Measurements from ENCODE around the gene OTOA.

GRCh38 chr16:21685034-21685455, 21.3 kb downstream of the OTOA start:
- TF ChIP-seq, protein P1, sequence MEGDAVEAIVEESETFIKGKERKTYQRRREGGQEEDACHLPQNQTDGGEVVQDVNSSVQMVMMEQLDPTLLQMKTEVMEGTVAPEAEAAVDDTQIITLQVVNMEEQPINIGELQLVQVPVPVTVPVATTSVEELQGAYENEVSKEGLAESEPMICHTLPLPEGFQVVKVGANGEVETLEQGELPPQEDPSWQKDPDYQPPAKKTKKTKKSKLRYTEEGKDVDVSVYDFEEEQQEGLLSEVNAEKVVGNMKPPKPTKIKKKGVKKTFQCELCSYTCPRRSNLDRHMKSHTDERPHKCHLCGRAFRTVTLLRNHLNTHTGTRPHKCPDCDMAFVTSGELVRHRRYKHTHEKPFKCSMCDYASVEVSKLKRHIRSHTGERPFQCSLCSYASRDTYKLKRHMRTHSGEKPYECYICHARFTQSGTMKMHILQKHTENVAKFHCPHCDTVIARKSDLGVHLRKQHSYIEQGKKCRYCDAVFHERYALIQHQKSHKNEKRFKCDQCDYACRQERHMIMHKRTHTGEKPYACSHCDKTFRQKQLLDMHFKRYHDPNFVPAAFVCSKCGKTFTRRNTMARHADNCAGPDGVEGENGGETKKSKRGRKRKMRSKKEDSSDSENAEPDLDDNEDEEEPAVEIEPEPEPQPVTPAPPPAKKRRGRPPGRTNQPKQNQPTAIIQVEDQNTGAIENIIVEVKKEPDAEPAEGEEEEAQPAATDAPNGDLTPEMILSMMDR (IDR thresholded peaks at IDR 0.05; ENCODE audit: control extremely low read depth in 1 of 3, insufficient read depth in 1 of 3, low read depth in 1 of 3, low read length in 3 of 3) = no peak
- TF ChIP-seq RFX5 (IDR thresholded peaks at IDR 0.05; ENCODE audit: borderline replicate concordance, low read depth, low read length) (no peak), MAFK (IDR thresholded peaks at IDR 0.05; ENCODE audit: low read depth, low read length) (no peak), YY1 (IDR thresholded peaks at IDR 0.05; ENCODE audit: low read depth, low read length) (no peak), RBBP5 (IDR thresholded peaks at IDR 0.05; ENCODE audit: borderline replicate concordance, low read depth, low read length) (no peak), TEAD4 (IDR thresholded peaks at IDR 0.05; ENCODE audit: low read depth, low read length) (0 out of 2 replicates have a peak, but pooled peaks have one; percentile 4), TBP (IDR thresholded peaks at IDR 0.05; ENCODE audit: low read depth, low read length) (no peak)
- TF ChIP-seq, protein P2, sequence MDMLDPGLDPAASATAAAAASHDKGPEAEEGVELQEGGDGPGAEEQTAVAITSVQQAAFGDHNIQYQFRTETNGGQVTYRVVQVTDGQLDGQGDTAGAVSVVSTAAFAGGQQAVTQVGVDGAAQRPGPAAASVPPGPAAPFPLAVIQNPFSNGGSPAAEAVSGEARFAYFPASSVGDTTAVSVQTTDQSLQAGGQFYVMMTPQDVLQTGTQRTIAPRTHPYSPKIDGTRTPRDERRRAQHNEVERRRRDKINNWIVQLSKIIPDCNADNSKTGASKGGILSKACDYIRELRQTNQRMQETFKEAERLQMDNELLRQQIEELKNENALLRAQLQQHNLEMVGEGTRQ (IDR thresholded peaks at IDR 0.05; ENCODE audit: low read length) = no peak

All from H1 (cell line).